ENCODE measurements around the gene ULBP1.
"Not testable (repeated sequence)": the region's sequence is repeated elsewhere in the genome, so short reads cannot be mapped to it uniquely, and the experiment has no call there.

The ULBP1 gene

GRCh38 chr6:149925253-149925973 is 38.3 kb upstream of the ULBP1 start:
- no peak for DNase-seq (ENCODE audit: low spot score)
- in situ Hi-C loops (cut with MboI; ENCODE audit: low sequenced_read_pairs, unreplicated experiment), result no loop called here
- TF ChIP-seq, protein P1, sequence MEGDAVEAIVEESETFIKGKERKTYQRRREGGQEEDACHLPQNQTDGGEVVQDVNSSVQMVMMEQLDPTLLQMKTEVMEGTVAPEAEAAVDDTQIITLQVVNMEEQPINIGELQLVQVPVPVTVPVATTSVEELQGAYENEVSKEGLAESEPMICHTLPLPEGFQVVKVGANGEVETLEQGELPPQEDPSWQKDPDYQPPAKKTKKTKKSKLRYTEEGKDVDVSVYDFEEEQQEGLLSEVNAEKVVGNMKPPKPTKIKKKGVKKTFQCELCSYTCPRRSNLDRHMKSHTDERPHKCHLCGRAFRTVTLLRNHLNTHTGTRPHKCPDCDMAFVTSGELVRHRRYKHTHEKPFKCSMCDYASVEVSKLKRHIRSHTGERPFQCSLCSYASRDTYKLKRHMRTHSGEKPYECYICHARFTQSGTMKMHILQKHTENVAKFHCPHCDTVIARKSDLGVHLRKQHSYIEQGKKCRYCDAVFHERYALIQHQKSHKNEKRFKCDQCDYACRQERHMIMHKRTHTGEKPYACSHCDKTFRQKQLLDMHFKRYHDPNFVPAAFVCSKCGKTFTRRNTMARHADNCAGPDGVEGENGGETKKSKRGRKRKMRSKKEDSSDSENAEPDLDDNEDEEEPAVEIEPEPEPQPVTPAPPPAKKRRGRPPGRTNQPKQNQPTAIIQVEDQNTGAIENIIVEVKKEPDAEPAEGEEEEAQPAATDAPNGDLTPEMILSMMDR (IDR thresholded peaks at IDR 0.05; ENCODE audit: borderline replicate concordance, control extremely low read depth, extremely low read depth, insufficient read depth, missing control alignments), result no peak

DNA sequence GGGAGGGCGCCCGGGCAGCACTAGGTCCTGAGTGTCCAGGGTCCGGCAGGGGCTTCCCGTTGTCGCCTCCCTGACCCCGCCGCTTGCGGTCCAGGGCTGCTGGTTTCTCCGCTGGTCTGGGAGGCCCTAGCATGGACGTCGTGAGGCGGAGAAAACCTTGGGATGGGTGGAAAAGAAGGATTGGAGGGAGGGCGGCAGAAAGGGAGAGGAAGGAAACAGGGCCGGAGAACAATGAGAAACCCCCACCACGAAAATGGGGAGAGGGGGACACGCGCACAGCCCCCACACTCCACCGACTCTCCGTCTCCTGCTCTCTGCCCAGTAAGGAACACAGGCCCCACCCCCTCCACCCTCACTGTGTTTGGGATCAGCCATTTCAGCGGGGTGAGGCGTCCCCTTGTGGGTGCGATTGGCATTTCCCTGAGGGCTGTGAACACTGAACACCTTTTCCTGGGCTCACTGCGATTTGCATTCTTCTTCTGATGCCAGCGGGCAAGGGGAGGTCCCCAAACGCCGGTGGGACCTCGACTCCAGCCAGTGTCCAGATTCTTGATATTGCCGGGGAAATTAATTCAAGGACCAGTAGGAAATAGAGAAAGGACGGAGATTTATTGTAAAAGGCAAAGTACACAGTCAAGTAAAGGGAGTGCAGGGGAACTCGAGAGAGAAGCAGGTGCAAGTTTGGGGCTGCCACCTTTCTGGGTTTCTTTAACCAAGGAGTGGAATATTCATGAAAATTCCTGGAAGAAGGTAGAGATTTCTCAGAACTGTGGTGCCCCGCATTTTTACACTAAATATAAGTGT is 37.6 kb upstream of the ULBP1 start:
- no peak for DNase-seq (ENCODE audit: low spot score)
- in situ Hi-C loops (cut with MboI; ENCODE audit: low sequenced_read_pairs, unreplicated experiment), result no loop called here
- TF ChIP-seq, protein P1 (IDR thresholded peaks at IDR 0.05; ENCODE audit: borderline replicate concordance, control extremely low read depth, extremely low read depth, insufficient read depth, missing control alignments), result peak; percentile 70

- DNase-seq (ENCODE audit: low spot score); in situ Hi-C loops (cut with MboI; ENCODE audit: low sequenced_read_pairs, unreplicated experiment): not testable (repeated sequence)
These were observed 36.7 kb upstream of the ULBP1 start for GRCh38 chr6:149927025-149927424.

GRCh38 chr6:149929422-149929821 is 34.3 kb upstream of the ULBP1 start:
- TF ChIP-seq, protein P1 (IDR thresholded peaks at IDR 0.05; ENCODE audit: borderline replicate concordance, control extremely low read depth, extremely low read depth, insufficient read depth, missing control alignments), result no peak
- in situ Hi-C loops (cut with MboI; ENCODE audit: low sequenced_read_pairs, unreplicated experiment), result no loop called here
- DNase-seq (ENCODE audit: low spot score), result no peak

DNA sequence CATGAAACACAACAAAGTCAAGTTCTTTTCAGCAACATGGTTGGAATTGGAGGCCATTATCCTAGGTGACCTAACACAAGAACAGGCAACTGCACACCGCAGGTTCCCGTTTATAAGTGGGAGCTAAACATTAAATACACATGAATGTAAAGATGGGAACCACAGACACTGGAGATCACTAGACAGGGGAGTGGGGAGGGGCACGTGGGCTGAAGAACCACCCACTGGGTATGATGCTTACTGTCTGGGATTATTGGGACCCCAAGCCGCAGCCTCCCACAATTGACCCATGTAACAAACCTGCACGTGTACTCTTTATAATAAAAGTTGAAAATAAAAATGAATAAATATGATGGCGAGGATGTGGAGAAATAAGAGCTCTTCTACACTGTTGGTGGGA is 32.2 kb upstream of the ULBP1 start:
- in situ Hi-C loops (cut with MboI; ENCODE audit: low sequenced_read_pairs, unreplicated experiment), result no loop called here
- no peak for DNase-seq (ENCODE audit: low spot score)
- TF ChIP-seq, protein P1 (IDR thresholded peaks at IDR 0.05; ENCODE audit: borderline replicate concordance, control extremely low read depth, extremely low read depth, insufficient read depth, missing control alignments), result no peak

- in situ Hi-C loops (cut with MboI; ENCODE audit: low sequenced_read_pairs, unreplicated experiment), result no loop called here
- TF ChIP-seq, protein P1 (IDR thresholded peaks at IDR 0.05; ENCODE audit: borderline replicate concordance, control extremely low read depth, extremely low read depth, insufficient read depth, missing control alignments), result no peak
These were observed 30.7 kb upstream of the ULBP1 start for GRCh38 chr6:149933036-149933435.

GRCh38 chr6:149933461-149933860 is 30.3 kb upstream of the ULBP1 start:
- in situ Hi-C loops (cut with MboI; ENCODE audit: low sequenced_read_pairs, unreplicated experiment), result no loop called here
- no peak for DNase-seq (ENCODE audit: low spot score)
- TF ChIP-seq, protein P1 (IDR thresholded peaks at IDR 0.05; ENCODE audit: borderline replicate concordance, control extremely low read depth, extremely low read depth, insufficient read depth, missing control alignments), result no peak

More at GRCh38 chr6:149933036-149933435, 30.7 kb upstream of the ULBP1 start:
- DNase-seq (ENCODE audit: low spot score), result no peak

All from GM13976 (cell line).